ENCODE data around the gene FTCD.

The FTCD gene

DNA sequence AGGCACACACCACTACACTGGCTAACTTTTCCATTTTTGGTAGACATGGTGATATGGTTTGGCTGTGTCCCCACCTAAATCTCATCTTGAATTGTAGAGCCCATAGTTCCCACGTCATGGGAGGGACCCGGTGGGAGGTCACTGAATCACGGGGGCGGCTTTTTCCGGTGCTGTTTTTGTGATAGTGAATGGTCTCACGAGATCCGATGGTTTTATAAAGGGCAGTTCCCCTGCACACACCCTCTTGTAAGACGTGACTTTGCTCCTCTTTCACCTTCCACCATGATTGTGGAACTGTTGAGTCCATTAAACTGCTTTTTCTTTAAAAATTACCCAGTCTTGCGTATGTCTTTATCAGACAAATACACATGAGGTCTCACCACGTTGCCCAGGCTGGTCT, 1.3 kb upstream of the FTCD start:
- no peaks in the 10 kb centered on the region for H3K4me1 ChIP-seq (ENCODE audit: low read length)
- no peaks in the 10 kb centered on the region for H3F3A ChIP-seq (ENCODE audit: insufficient read depth, low read length)
- no peak overlapping the region for H3K9ac ChIP-seq (ENCODE audit: low read length)
- no peaks in the 10 kb centered on the region for H3K9me3 ChIP-seq (replicated peaks; ENCODE audit: insufficient read depth, low read length)
- H4K20me1 ChIP-seq (ENCODE audit: insufficient read depth, low read length) = no peaks in the 10 kb centered on the region
- H3K27me3 ChIP-seq (replicated peaks; ENCODE audit: insufficient read depth, low read length) = peaks cover 15% of the 10 kb centered on the region
- H2AFZ ChIP-seq (ENCODE audit: low read length) = no peak overlapping the region
- no peak overlapping the region for H3K4me2 ChIP-seq (ENCODE audit: low read depth, low read length)
- H3K9me2 ChIP-seq (replicated peaks; ENCODE audit: insufficient read depth, low read length) = no peaks in the 10 kb centered on the region
- no peaks in the 10 kb centered on the region for H3K79me2 ChIP-seq (ENCODE audit: low read length)
- H3K4me3 ChIP-seq (ENCODE audit: low read length) = no peak overlapping the region
- TF ChIP-seq EZH2 (optimal IDR thresholded peaks at IDR 0.05; ENCODE audit: low read depth, low read length) = no peak
- no peak for TF ChIP-seq EZH2phosphoT487 (IDR thresholded peaks at IDR 0.05; ENCODE audit: low read length)
- TF ChIP-seq, protein P1, sequence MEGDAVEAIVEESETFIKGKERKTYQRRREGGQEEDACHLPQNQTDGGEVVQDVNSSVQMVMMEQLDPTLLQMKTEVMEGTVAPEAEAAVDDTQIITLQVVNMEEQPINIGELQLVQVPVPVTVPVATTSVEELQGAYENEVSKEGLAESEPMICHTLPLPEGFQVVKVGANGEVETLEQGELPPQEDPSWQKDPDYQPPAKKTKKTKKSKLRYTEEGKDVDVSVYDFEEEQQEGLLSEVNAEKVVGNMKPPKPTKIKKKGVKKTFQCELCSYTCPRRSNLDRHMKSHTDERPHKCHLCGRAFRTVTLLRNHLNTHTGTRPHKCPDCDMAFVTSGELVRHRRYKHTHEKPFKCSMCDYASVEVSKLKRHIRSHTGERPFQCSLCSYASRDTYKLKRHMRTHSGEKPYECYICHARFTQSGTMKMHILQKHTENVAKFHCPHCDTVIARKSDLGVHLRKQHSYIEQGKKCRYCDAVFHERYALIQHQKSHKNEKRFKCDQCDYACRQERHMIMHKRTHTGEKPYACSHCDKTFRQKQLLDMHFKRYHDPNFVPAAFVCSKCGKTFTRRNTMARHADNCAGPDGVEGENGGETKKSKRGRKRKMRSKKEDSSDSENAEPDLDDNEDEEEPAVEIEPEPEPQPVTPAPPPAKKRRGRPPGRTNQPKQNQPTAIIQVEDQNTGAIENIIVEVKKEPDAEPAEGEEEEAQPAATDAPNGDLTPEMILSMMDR (IDR thresholded peaks at IDR 0.05; ENCODE audit: low read length) = no peak
- H3K27ac ChIP-seq (ENCODE audit: low read length) = no peak overlapping the region
- no peaks in the 10 kb centered on the region for H3K36me3 ChIP-seq (replicated peaks; ENCODE audit: insufficient read depth, low read length)
- no peak for DNase-seq

DNA sequence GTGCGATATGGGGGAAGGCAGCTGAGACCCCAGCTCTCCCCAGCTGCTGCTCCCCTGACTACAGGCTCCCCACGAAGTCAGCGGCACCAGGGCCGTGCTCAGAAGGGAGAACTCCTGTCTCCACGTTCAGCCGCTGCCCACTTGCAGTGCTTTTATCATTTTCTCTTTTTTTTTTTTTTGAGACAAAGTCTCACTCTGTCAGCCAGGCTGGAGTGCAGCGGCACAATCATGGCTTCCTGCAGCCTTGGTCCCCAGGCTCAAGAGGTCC, 933 bp upstream of the FTCD start:
- H3K4me2 ChIP-seq (ENCODE audit: low read depth, low read length) = no peak overlapping the region
- no peaks in the 10 kb centered on the region for H3K4me1 ChIP-seq (ENCODE audit: low read length)
- no peaks in the 10 kb centered on the region for H3K79me2 ChIP-seq (ENCODE audit: low read length)
- H3K36me3 ChIP-seq (replicated peaks; ENCODE audit: insufficient read depth, low read length) = no peaks in the 10 kb centered on the region
- H3K27me3 ChIP-seq (replicated peaks; ENCODE audit: insufficient read depth, low read length) = peaks cover 19% of the 10 kb centered on the region
- H3K4me3 ChIP-seq (ENCODE audit: low read length) = no peak overlapping the region
- no peak overlapping the region for H3K27ac ChIP-seq (ENCODE audit: low read length)
- no peaks in the 10 kb centered on the region for H3K9me3 ChIP-seq (replicated peaks; ENCODE audit: insufficient read depth, low read length)
- TF ChIP-seq, protein P1 (IDR thresholded peaks at IDR 0.05; ENCODE audit: low read length) = no peak
- TF ChIP-seq EZH2 (optimal IDR thresholded peaks at IDR 0.05; ENCODE audit: low read depth, low read length) = no peak
- no peak for TF ChIP-seq EZH2phosphoT487 (IDR thresholded peaks at IDR 0.05; ENCODE audit: low read length)
- no peaks in the 10 kb centered on the region for H4K20me1 ChIP-seq (ENCODE audit: insufficient read depth, low read length)
- no peaks in the 10 kb centered on the region for H3K9me2 ChIP-seq (replicated peaks; ENCODE audit: insufficient read depth, low read length)
- DNase-seq = no peak
- H2AFZ ChIP-seq (ENCODE audit: low read length) = no peak overlapping the region
- no peak overlapping the region for H3K9ac ChIP-seq (ENCODE audit: low read length)
- no peaks in the 10 kb centered on the region for H3F3A ChIP-seq (ENCODE audit: insufficient read depth, low read length)

DNA sequence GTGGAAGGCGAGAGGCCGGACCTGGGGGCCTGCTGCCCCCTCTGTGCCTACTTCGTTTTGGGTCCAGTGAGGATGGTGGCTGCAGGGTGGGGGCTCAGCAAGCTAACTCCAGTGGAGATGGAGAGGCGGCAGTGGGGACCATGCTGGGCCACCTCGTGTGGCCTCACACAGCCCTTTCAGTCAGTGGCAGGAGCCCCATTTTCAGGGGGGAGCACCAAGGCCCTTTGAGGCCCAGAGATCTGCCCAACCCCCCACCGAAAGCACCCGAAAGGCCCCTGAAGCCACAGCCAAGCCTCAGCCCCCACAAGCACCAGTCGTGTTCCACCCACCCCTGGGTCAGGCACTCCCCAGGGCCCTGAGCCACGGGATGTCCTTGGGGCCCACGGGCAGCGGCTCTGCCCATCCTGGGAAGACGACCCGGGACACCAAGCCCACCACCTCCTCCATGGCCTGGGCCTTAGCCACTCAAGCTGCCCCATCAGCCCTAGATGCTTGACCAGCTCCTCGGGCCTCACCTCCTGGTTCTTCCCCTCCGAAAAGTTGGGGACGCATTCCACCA, 345 bp downstream of the FTCD start:
- H3K27me3 ChIP-seq (replicated peaks; ENCODE audit: insufficient read depth, low read length) = peaks cover 32% of the 10 kb centered on the region
- H3K9me2 ChIP-seq (replicated peaks; ENCODE audit: insufficient read depth, low read length) = no peaks in the 10 kb centered on the region
- no peak overlapping the region for H2AFZ ChIP-seq (ENCODE audit: low read length)
- no peak overlapping the region for H3K4me3 ChIP-seq (ENCODE audit: low read length)
- no peaks in the 10 kb centered on the region for H3K4me1 ChIP-seq (ENCODE audit: low read length)
- no peak overlapping the region for H3K4me2 ChIP-seq (ENCODE audit: low read depth, low read length)
- no peaks in the 10 kb centered on the region for H3F3A ChIP-seq (ENCODE audit: insufficient read depth, low read length)
- H3K36me3 ChIP-seq (replicated peaks; ENCODE audit: insufficient read depth, low read length) = no peaks in the 10 kb centered on the region
- no peak for DNase-seq
- H4K20me1 ChIP-seq (ENCODE audit: insufficient read depth, low read length) = no peaks in the 10 kb centered on the region
- no peak overlapping the region for H3K27ac ChIP-seq (ENCODE audit: low read length)
- H3K9me3 ChIP-seq (replicated peaks; ENCODE audit: insufficient read depth, low read length) = no peaks in the 10 kb centered on the region
- no peaks in the 10 kb centered on the region for H3K79me2 ChIP-seq (ENCODE audit: low read length)
- TF ChIP-seq EZH2 (optimal IDR thresholded peaks at IDR 0.05; ENCODE audit: low read depth, low read length) (no peak), EZH2phosphoT487 (IDR thresholded peaks at IDR 0.05; ENCODE audit: low read length) (no peak)
- TF ChIP-seq, protein P1 (IDR thresholded peaks at IDR 0.05; ENCODE audit: low read length) = no peak
- no peak overlapping the region for H3K9ac ChIP-seq (ENCODE audit: low read length)

Data from MM.1S (cell line).